ENCODE results near the gene FBXO47. TPM values are rescaled to one million over a fixed set of nuclear protein-coding genes. Genes with fewer than 3 reads are reported as not detected.

Gene FBXO47
- total and polyA plus RNA-seq, 2 of the 4 experiments (the other 2 are of a cell fraction): under 0.01 TPM; not detected in 1

DNA sequence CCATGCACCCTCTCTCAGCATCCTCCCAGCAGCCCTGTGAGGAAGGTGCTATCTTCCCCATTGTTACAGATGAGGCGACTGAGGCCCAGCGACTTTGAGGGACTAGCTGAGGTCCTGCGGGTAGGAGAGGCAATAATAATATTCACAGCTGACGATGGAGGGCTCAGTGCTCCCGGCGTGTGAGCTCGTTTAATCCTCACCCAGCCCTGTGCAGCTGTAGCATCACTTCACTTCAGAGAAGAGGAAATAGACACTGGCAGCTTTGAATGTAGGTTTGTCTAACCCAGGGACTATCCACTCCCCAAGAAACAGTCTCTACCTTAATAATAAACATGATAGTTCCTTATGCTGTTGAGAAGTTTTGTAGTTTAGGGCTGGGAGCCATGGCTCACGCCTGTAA, 75.8 kb downstream of the FBXO47 start:
- Histone ChIP-seq H4K91ac (ENCODE audit: insufficient read depth, low read depth, low read length) (no peak overlapping the region), H3K9me1 (ENCODE audit: insufficient read depth, low read length) (peaks cover 27% of the 10 kb centered on the region), H4K8ac (ENCODE audit: low read depth in 2 of 2, low read length in 2 of 2) (no peak overlapping the region), H3K4me1 (ENCODE audit: control insufficient read depth, insufficient read depth, low read length) (peaks cover 9% of the 10 kb centered on the region), H2BK5ac (ENCODE audit: low read depth, low read length, poor library complexity, severe bottlenecking) (no peak overlapping the region), H2AK5ac (ENCODE audit: low read depth, low read length) (no peak overlapping the region), H2BK120ac (ENCODE audit: low read depth, low read length) (no peak overlapping the region), H4K5ac (ENCODE audit: low read depth, low read length) (no peak overlapping the region), H3K4me3 (ENCODE audit: insufficient read depth, low read depth, low read length) (no peak overlapping the region), H2AK9ac (replicated peaks; ENCODE audit: low read depth, low read length, poor library complexity) (no peak overlapping the region), H3K18ac (ENCODE audit: low read depth, low read length) (no peak overlapping the region), H3K23ac (ENCODE audit: low read depth, low read length) (no peak overlapping the region), H3K9ac (ENCODE audit: low read depth, low read length) (no peak overlapping the region), H3K27ac (ENCODE audit: insufficient read depth, low read length) (no peak overlapping the region), H2BK20ac (ENCODE audit: low read depth, low read length) (no peak overlapping the region), H3K56ac (ENCODE audit: extremely low read depth, insufficient read depth, low read length) (no peak overlapping the region), H3K79me1 (ENCODE audit: low read depth in 1 of 2, low read length in 2 of 2) (peaks cover 36 to 95% of the 10 kb centered on the region in 2 experiments; a peak in 3 of 4 replicates), H3K4me2 (ENCODE audit: low read depth, low read length) (no peak overlapping the region), H3K9me3 (ENCODE audit: control insufficient read depth, insufficient read depth, low read length) (no peaks in the 10 kb centered on the region), H3K27me3 (ENCODE audit: control insufficient read depth, insufficient read depth, low read length) (no peaks in the 10 kb centered on the region), H4K20me1 (ENCODE audit: insufficient read depth, low read length) (peaks cover 99% of the 10 kb centered on the region), H2BK15ac (ENCODE audit: low read depth, low read length) (no peak overlapping the region), H3K4ac (ENCODE audit: low read depth, low read length) (no peak overlapping the region), H2AFZ (replicated peaks; ENCODE audit: low read length, poor library complexity) (peak overlapping the region; percentile 32), H3K36me3 (ENCODE audit: control insufficient read depth, insufficient read depth, low read length) (peaks cover 78% of the 10 kb centered on the region), H3K14ac (replicated peaks; ENCODE audit: low read depth, low read length) (no peak overlapping the region)
- ChIA-PET POLR2A (ENCODE audit: unreplicated experiment) (no interaction called here), CTCF (no interaction called here)
- intact Hi-C loops (cut with micrococcal nuclease) (no loop called here), in situ Hi-C loops (cut with MboI; ENCODE audit: low sequenced_read_pairs) (no loop called here), dilution Hi-C loops (cut with HindIII; ENCODE audit: low sequenced_read_pairs, unreplicated experiment) (no loop called here)
- BruUV-seq (replicated peaks): no TSS peak
- no CpG with 5 or more reads among the region's 8 CpGs for WGBS, 2 experiments (ENCODE audit: extremely low coverage in 2 of 2, insufficient read length in 1 of 2)
- ATAC-seq (ENCODE audit: low read depth) (no peak), DNase-seq (no peak)
- no peak for TF ChIP-seq MAZ (IDR thresholded peaks at IDR 0.05; ENCODE audit: borderline replicate concordance, low read depth, low read length)
- no peak for TF ChIP-seq CEBPB (IDR thresholded peaks at IDR 0.05; ENCODE audit: low read depth, low read length)
- TF ChIP-seq RAD21 (IDR thresholded peaks at IDR 0.05; ENCODE audit: low read length): no peak
- no peak for TF ChIP-seq RCOR1 (IDR thresholded peaks at IDR 0.05; ENCODE audit: insufficient replicate concordance, low read length)
- TF ChIP-seq, protein P1, sequence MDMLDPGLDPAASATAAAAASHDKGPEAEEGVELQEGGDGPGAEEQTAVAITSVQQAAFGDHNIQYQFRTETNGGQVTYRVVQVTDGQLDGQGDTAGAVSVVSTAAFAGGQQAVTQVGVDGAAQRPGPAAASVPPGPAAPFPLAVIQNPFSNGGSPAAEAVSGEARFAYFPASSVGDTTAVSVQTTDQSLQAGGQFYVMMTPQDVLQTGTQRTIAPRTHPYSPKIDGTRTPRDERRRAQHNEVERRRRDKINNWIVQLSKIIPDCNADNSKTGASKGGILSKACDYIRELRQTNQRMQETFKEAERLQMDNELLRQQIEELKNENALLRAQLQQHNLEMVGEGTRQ (IDR thresholded peaks at IDR 0.05; ENCODE audit: low read depth, low read length): no peak
- TF ChIP-seq FOS (IDR thresholded peaks at IDR 0.05; ENCODE audit: low read depth, low read length): no peak
- TF ChIP-seq RFX5 (IDR thresholded peaks at IDR 0.05; ENCODE audit: low read depth, low read length): no peak
- TF ChIP-seq SMC3 (IDR thresholded peaks at IDR 0.05; ENCODE audit: low read depth, low read length): no peak
- no peak for TF ChIP-seq POLR2A (IDR thresholded peaks at IDR 0.05; ENCODE audit: low read depth, low read length)
- TF ChIP-seq, protein P2, sequence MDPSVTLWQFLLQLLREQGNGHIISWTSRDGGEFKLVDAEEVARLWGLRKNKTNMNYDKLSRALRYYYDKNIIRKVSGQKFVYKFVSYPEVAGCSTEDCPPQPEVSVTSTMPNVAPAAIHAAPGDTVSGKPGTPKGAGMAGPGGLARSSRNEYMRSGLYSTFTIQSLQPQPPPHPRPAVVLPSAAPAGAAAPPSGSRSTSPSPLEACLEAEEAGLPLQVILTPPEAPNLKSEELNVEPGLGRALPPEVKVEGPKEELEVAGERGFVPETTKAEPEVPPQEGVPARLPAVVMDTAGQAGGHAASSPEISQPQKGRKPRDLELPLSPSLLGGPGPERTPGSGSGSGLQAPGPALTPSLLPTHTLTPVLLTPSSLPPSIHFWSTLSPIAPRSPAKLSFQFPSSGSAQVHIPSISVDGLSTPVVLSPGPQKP (IDR thresholded peaks at IDR 0.05; ENCODE audit: borderline replicate concordance, low read depth, low read length): no peak
- TF ChIP-seq, protein P3, sequence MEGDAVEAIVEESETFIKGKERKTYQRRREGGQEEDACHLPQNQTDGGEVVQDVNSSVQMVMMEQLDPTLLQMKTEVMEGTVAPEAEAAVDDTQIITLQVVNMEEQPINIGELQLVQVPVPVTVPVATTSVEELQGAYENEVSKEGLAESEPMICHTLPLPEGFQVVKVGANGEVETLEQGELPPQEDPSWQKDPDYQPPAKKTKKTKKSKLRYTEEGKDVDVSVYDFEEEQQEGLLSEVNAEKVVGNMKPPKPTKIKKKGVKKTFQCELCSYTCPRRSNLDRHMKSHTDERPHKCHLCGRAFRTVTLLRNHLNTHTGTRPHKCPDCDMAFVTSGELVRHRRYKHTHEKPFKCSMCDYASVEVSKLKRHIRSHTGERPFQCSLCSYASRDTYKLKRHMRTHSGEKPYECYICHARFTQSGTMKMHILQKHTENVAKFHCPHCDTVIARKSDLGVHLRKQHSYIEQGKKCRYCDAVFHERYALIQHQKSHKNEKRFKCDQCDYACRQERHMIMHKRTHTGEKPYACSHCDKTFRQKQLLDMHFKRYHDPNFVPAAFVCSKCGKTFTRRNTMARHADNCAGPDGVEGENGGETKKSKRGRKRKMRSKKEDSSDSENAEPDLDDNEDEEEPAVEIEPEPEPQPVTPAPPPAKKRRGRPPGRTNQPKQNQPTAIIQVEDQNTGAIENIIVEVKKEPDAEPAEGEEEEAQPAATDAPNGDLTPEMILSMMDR (conservative IDR thresholded peaks at IDR 0.05; ENCODE audit: low read depth, low read length): no peak
- no peak for TF ChIP-seq MXI1 (IDR thresholded peaks at IDR 0.05; ENCODE audit: borderline replicate concordance, low read depth, low read length)
- TF ChIP-seq CHD1 (IDR thresholded peaks at IDR 0.05; ENCODE audit: low read depth, low read length): no peak
- no peak for TF ChIP-seq NFE2L2 (IDR thresholded peaks at IDR 0.05; ENCODE audit: low read depth, low read length)
- TF ChIP-seq BHLHE40 (IDR thresholded peaks at IDR 0.05; ENCODE audit: low read depth, low read length): no peak
- no peak for TF ChIP-seq MAFK (IDR thresholded peaks at IDR 0.05; ENCODE audit: low read depth, low read length)
